Peyer's patch (tissue), 4 donors: ENCODE data around the gene SOX13.

Experiments
- POLR2A ChIP-seq, 2 donors: fragments of 450-650 bp; IDR thresholded peaks; one replicate each; pipeline ENCODE4 v1.5.1; 2017; ENCODE audit warnings: antibody characterized with exemption in 2 of 2, mild to moderate bottlenecking in 2 of 2, moderate library complexity in 2 of 2
- TF ChIP-seq, protein P1 (sequence below), 6 experiments: fragments of 450-650 bp in 4 of 6; fragments of 200-600 bp in 2 of 6; sonication (generic) in 1 of 6; IDR thresholded peaks; one replicate each; pipeline ENCODE4 v1.5.1; 2017 to 2019; ENCODE audit warnings: antibody characterized with exemption in 6 of 6, mild to moderate bottlenecking in 3 of 6, moderate library complexity in 1 of 6

DNA sequence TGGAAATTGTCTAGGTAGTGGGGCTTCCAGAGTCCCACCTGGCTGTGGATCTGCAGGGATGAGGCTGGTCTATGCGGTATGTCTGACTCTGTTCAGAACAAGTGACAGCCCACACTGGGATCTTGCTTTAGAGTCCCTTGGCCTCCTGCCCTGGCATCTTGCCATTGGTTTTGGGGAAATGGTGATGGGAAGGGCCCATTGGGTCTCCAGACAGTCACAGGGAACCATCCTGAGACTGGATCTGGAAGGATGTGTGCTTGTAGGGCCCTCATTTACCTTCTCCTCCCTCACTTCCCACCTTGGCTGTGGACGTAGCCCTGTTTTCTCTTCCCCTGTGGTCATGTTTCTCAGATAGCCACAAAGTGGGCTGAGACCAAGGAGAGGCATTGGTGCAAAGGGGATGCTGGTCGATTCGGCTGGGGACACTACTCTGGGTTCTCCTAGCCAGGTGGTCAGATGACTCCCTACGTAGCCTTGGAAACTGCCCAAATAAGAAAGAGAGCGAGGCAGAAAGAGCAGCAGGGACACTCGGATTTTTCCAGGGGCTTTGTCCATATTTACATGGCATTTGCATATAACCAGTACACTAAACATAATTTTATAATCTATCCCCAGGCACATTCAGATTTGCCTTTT, 15.1 kb downstream of the SOX13 start:
- TF ChIP-seq POLR2A (IDR thresholded peaks at IDR 0.05), result no peak
- TF ChIP-seq, protein P1, sequence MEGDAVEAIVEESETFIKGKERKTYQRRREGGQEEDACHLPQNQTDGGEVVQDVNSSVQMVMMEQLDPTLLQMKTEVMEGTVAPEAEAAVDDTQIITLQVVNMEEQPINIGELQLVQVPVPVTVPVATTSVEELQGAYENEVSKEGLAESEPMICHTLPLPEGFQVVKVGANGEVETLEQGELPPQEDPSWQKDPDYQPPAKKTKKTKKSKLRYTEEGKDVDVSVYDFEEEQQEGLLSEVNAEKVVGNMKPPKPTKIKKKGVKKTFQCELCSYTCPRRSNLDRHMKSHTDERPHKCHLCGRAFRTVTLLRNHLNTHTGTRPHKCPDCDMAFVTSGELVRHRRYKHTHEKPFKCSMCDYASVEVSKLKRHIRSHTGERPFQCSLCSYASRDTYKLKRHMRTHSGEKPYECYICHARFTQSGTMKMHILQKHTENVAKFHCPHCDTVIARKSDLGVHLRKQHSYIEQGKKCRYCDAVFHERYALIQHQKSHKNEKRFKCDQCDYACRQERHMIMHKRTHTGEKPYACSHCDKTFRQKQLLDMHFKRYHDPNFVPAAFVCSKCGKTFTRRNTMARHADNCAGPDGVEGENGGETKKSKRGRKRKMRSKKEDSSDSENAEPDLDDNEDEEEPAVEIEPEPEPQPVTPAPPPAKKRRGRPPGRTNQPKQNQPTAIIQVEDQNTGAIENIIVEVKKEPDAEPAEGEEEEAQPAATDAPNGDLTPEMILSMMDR (IDR thresholded peaks at IDR 0.05), result no peak
